Testis (tissue), 2 donors: ENCODE measurements around the gene GAB2.

ENCODE experiments used
- POLR2A ChIP-seq: fragments of 450-650 bp; IDR thresholded peaks from one replicate; pipeline ENCODE4 v1.6.1; 2017; ENCODE audit warnings: antibody characterized with exemption, mild to moderate bottlenecking, moderate library complexity
- TF ChIP-seq, protein P1 (sequence below), 3 experiments: fragments of 450-650 bp in 2 of 3; fragments of 200-600 bp in 1 of 3; sonication (generic) in 1 of 3; IDR thresholded peaks; one replicate each; pipeline ENCODE4 v1.5.1; 2016 to 2019; ENCODE audit warnings: antibody characterized with exemption in 3 of 3, mild to moderate bottlenecking in 2 of 3, moderate library complexity in 1 of 3

- TF ChIP-seq, protein P1, sequence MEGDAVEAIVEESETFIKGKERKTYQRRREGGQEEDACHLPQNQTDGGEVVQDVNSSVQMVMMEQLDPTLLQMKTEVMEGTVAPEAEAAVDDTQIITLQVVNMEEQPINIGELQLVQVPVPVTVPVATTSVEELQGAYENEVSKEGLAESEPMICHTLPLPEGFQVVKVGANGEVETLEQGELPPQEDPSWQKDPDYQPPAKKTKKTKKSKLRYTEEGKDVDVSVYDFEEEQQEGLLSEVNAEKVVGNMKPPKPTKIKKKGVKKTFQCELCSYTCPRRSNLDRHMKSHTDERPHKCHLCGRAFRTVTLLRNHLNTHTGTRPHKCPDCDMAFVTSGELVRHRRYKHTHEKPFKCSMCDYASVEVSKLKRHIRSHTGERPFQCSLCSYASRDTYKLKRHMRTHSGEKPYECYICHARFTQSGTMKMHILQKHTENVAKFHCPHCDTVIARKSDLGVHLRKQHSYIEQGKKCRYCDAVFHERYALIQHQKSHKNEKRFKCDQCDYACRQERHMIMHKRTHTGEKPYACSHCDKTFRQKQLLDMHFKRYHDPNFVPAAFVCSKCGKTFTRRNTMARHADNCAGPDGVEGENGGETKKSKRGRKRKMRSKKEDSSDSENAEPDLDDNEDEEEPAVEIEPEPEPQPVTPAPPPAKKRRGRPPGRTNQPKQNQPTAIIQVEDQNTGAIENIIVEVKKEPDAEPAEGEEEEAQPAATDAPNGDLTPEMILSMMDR (IDR thresholded peaks at IDR 0.05) = peak in 2 of 3 experiments; percentile 49 to 60
- no peak for TF ChIP-seq POLR2A
Observed at GRCh38 chr11:78228467-78228866, 189.2 kb downstream of the GAB2 start.
